Keratinocyte (primary cell): ENCODE measurements around the gene FHL1. TPM values are rescaled to one million over a fixed set of nuclear protein-coding genes. Genes with fewer than 3 reads are reported as not detected.
A peak's percentile ranks its signal among the peaks of the same experiment; 100 is the strongest.

Experiments used
- DNase-seq: peaks from one replicate; pipeline ENCODE4 v3.0.0-alpha.2; 2011; ENCODE audit warnings: low read depth, missing footprints, low spot score
- FAIRE-seq: peaks from 2 replicates; lab custom pipeline; 2011; peaks lifted over from hg19 to GRCh38; lab: Jason Lieb, UNC
- H2AFZ ChIP-seq: 2 replicates; pipeline ENCODE4 v1.6.0; 2012; ENCODE audit warnings: low read length, control low read depth, inconsistent platforms; ENCODE audit not compliant: control insufficient read depth
- H3K27ac ChIP-seq: 2 replicates; pipeline ENCODE4 v1.5.1; 2011; ENCODE audit warnings: low read length; ENCODE audit not compliant: control insufficient read depth, insufficient read depth
- H3K27me3 ChIP-seq: 3 replicates; pipeline ENCODE4 v1.6.0; 2011; ENCODE audit warnings: low read length; ENCODE audit not compliant: control insufficient read depth, insufficient read depth; ENCODE audit errors: extremely low read depth
- H3K36me3 ChIP-seq, 2 experiments: 2 replicates in 1 of 2; 3 replicates in 1 of 2; pipeline ENCODE4 v1.5.1; 2011; ENCODE audit warnings: low read length in 2 of 2, mild to moderate bottlenecking in 1 of 2; ENCODE audit not compliant: control insufficient read depth in 2 of 2, insufficient read depth in 2 of 2; ENCODE audit errors: extremely low read depth in 1 of 2
- H3K4me1 ChIP-seq: 3 replicates; pipeline ENCODE4 v1.5.1; 2011; ENCODE audit warnings: low read length; ENCODE audit not compliant: control insufficient read depth, insufficient read depth; ENCODE audit errors: extremely low read depth
- H3K4me2 ChIP-seq: 3 replicates; pipeline ENCODE4 v1.6.0; 2011; ENCODE audit warnings: low read depth, low read length; ENCODE audit not compliant: control insufficient read depth, insufficient read depth; ENCODE audit errors: extremely low read depth
- H3K4me3 ChIP-seq, 3 experiments: fragments of 200-600 bp in 1 of 3; sonication (generic) in 1 of 3; 2 replicates in 2 of 3; 3 replicates in 1 of 3; pipeline ENCODE4 v1.5.1; 2011 to 2016; ENCODE audit warnings: low read length in 3 of 3, mild to moderate bottlenecking in 3 of 3, control low read depth in 2 of 3, inconsistent platforms in 1 of 3, low read depth in 1 of 3, mixed read lengths in 1 of 3, mixed run types in 1 of 3, moderate library complexity in 1 of 3; ENCODE audit not compliant: control insufficient read depth in 2 of 3, insufficient read depth in 2 of 3; ENCODE audit errors: extremely low read depth in 1 of 3
- H3K79me2 ChIP-seq: 2 replicates; pipeline ENCODE4 v1.6.0; 2012; ENCODE audit warnings: low read length; ENCODE audit not compliant: control insufficient read depth, insufficient read depth
- H3K9ac ChIP-seq: 3 replicates; pipeline ENCODE4 v1.6.0; 2011; ENCODE audit warnings: low read length; ENCODE audit not compliant: control insufficient read depth, insufficient read depth; ENCODE audit errors: extremely low read depth
- H3K9me1 ChIP-seq: 3 replicates; pipeline ENCODE4 v1.6.0; 2011; ENCODE audit warnings: low read length; ENCODE audit not compliant: control insufficient read depth, insufficient read depth; ENCODE audit errors: extremely low read depth
- H3K9me3 ChIP-seq: 2 replicates; pipeline ENCODE4 v1.5.1; 2012; ENCODE audit warnings: low read depth, low read length; ENCODE audit not compliant: control insufficient read depth
- H4K20me1 ChIP-seq: 3 replicates; pipeline ENCODE4 v1.6.0; 2011; ENCODE audit warnings: low read length; ENCODE audit not compliant: control insufficient read depth, insufficient read depth; ENCODE audit errors: extremely low read depth
- EZH2 ChIP-seq: IDR thresholded peaks from one replicate; pipeline ENCODE4 v1.6.1; 2012; ENCODE audit warnings: inconsistent platforms, mild to moderate bottlenecking, low read length, moderate library complexity
- dilution Hi-C: fragments of 300-500 bp; cut with MboI; formaldehyde crosslinking; loops from one replicate; pipeline ENCODE4 v1.7.0; 2020; ENCODE audit warnings: low sequenced_read_pairs; ENCODE audit not compliant: extremely low pct_ligation_motif_present
- polyA plus RNA-seq, 5 experiments: library from polyadenylated mRNA; depleted of rRNA in 3 of 5; stranded (reverse) in 3 of 5; stranded (forward) in 1 of 5; unstranded in 1 of 5; fragments of >200 nt; gene quantifications; 1 replicate in 1 of 5; 2 replicates in 3 of 5; 3 replicates in 1 of 5; pipeline versions ENCODE4 v1.2.1 to v1.2.3, GENCODE V29; 2011 to 2012; ENCODE audit warnings: missing spikeins in 2 of 5, low read depth in 1 of 5, low replicate concordance in 1 of 5
- TF ChIP-seq, protein P1 (sequence below), 3 experiments: IDR thresholded peaks in 1 of 3; conservative IDR thresholded peaks in 1 of 3; optimal IDR thresholded peaks in 1 of 3; 2 replicates in 2 of 3; 3 replicates in 1 of 3; pipeline versions ENCODE3 to v1.5.1; 2011; ENCODE audit warnings: low read length in 3 of 3, mild to moderate bottlenecking in 3 of 3, moderate library complexity in 2 of 3, control low read depth in 1 of 3, inconsistent platforms in 1 of 3; ENCODE audit not compliant: insufficient read depth in 2 of 3; ENCODE audit errors: extremely low read depth in 1 of 3

Gene FHL1
- polyA plus RNA-seq, 1 donor (not counting 4 experiments of a cell fraction or from before 2014, with no cell fraction given), result 203 TPM

- DNase-seq (no peak), FAIRE-seq (no peak)
- H3K4me1 ChIP-seq, result no peaks in the 10 kb centered on the region
- H3K27me3 ChIP-seq, result no peaks in the 10 kb centered on the region
- dilution Hi-C loops, result no loop called here
- H3K9me1 ChIP-seq, result no peaks in the 10 kb centered on the region
- H3K4me3 ChIP-seq, result no peak overlapping the region
- H3K27ac ChIP-seq, result no peak overlapping the region
- no peaks in the 10 kb centered on the region for H4K20me1 ChIP-seq
- H3K9me3 ChIP-seq, result no peaks in the 10 kb centered on the region
- H3K79me2 ChIP-seq, result peaks cover 2% of the 10 kb centered on the region
- no peak overlapping the region for H2AFZ ChIP-seq
- TF ChIP-seq, protein P1, sequence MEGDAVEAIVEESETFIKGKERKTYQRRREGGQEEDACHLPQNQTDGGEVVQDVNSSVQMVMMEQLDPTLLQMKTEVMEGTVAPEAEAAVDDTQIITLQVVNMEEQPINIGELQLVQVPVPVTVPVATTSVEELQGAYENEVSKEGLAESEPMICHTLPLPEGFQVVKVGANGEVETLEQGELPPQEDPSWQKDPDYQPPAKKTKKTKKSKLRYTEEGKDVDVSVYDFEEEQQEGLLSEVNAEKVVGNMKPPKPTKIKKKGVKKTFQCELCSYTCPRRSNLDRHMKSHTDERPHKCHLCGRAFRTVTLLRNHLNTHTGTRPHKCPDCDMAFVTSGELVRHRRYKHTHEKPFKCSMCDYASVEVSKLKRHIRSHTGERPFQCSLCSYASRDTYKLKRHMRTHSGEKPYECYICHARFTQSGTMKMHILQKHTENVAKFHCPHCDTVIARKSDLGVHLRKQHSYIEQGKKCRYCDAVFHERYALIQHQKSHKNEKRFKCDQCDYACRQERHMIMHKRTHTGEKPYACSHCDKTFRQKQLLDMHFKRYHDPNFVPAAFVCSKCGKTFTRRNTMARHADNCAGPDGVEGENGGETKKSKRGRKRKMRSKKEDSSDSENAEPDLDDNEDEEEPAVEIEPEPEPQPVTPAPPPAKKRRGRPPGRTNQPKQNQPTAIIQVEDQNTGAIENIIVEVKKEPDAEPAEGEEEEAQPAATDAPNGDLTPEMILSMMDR (optimal IDR thresholded peaks at IDR 0.05 in 1 of 3, IDR thresholded peaks at IDR 0.05 in 1 of 3, conservative IDR thresholded peaks at IDR 0.05 in 1 of 3; ENCODE audit: extremely low read depth in 1 of 3, insufficient read depth in 2 of 3, low read length in 3 of 3), result no peak
- no peak for TF ChIP-seq EZH2
- no peak overlapping the region for H3K9ac ChIP-seq
- H3K36me3 ChIP-seq, result peaks cover 2 to 3% of the 10 kb centered on the region in 2 experiments
- H3K4me2 ChIP-seq, result no peak overlapping the region
These were observed 98.9 kb downstream of the FHL1 start for GRCh38 chrX:136246201-136246600.

DNA sequence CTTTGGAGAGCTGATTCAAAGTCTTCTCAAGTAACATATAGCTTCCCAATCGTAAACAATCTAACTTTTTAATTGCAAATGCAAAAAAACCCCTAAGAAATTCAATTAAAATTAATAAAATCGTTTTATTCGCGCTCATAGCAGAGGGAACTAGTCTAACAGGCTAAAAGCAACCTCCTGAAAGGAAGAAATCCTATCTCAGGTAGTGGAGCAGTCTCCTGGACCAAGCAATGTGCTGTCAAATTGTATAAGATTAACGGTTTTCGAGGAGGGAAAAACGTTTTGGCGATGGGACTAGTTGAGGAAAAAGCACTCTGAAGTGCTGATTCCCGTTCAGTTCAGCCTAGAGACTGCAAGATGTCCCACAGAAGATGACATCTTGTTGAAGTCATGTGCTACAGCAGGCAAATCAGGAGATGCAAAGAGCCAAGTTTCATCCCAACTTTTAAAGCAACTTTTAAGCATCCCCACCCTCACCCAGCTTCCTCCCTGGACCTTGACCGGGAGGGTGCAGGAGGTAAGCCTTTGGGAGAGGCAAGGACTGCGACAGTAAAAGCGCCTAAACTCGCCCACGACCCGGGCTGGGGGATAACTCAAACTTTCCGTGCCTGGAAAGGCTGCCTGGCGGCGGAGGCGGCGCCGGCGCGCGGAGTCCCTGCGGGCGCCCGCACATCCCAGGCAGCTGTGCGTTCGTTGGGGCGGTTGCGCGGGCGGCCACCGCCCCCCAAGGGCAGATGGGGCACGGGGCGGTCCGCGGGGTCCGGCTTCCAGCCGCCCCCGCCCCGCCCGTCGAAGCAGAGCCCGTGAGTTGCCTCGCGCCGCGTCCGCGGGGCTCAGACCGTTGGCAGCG, 103.1 kb downstream of the FHL1 start:
- FAIRE-seq, result no peak
- Histone ChIP-seq H2AFZ (peak overlapping the region; percentile 36), H3K27ac (peak overlapping the region; percentile 49), H3K36me3 (no peaks in the 10 kb centered on the region), H3K9me1 (no peaks in the 10 kb centered on the region), H3K9ac (peak overlapping the region; percentile 70), H3K27me3 (no peaks in the 10 kb centered on the region), H4K20me1 (no peaks in the 10 kb centered on the region), H3K9me3 (no peaks in the 10 kb centered on the region), H3K4me2 (peak overlapping the region; percentile 68), H3K79me2 (peaks cover 2% of the 10 kb centered on the region), H3K4me3 (peak overlapping the region; percentile 62 to 72 (median 65)), H3K4me1 (peaks cover 3% of the 10 kb centered on the region)
- no peak for DNase-seq
- dilution Hi-C loops, result no loop called here
- no peak for TF ChIP-seq EZH2
- TF ChIP-seq, protein P1 (optimal IDR thresholded peaks at IDR 0.05 in 1 of 3, IDR thresholded peaks at IDR 0.05 in 1 of 3, conservative IDR thresholded peaks at IDR 0.05 in 1 of 3; ENCODE audit: extremely low read depth in 1 of 3, insufficient read depth in 2 of 3, low read length in 3 of 3), result no peak
